Measurements from ENCODE around the gene SF3B6.
A peak's percentile ranks its signal among the peaks of the same experiment; 100 is the strongest.
"Not testable (repeated sequence)": the region's sequence is repeated elsewhere in the genome, so short reads cannot be mapped to it uniquely, and the experiment has no call there.

Gene SF3B6

GRCh38 chr2:24075915-24076848, at the start of gene SF3B6:
Gene SF3B6 (minus strand): TSS chr2:24076326. CDS start chr2:24076229, 97 bp downstream.
- peak; percentile 100 for DNase-seq

GRCh38 chr2:24123922-24124580, 47.9 kb upstream of the SF3B6 start:
- DNase-seq, result no peak

GRCh38 chr2:24123195-24123921, 47.2 kb upstream of the SF3B6 start, which contains the start of the genes FAM228B and PFN4:
Gene FAM228B (plus strand): TSS chr2:24123469. CDS start chr2:24124362, 893 bp downstream.
Gene PFN4 (minus strand): TSS chr2:24123334. CDS start chr2:24122535, 799 bp downstream.
- DNase-seq, result peak; percentile 84

- DNase-seq, result no peak
Observed at GRCh38 chr2:24122366-24123194, 46.5 kb upstream of the SF3B6 start.

GRCh38 chr2:24121469-24121868, 45.3 kb upstream of the SF3B6 start:
- no peak for DNase-seq

- no peak for DNase-seq
Observed at GRCh38 chr2:24121066-24121465, 44.9 kb upstream of the SF3B6 start.

- DNase-seq, result no peak
Observed at GRCh38 chr2:24117902-24118301, 41.8 kb upstream of the SF3B6 start.

GRCh38 chr2:24115057-24115456, 38.9 kb upstream of the SF3B6 start:
- no peak for DNase-seq

GRCh38 chr2:24111407-24111901, 35.3 kb upstream of the SF3B6 start:
- no peak for DNase-seq

- no peak for DNase-seq
Observed at GRCh38 chr2:24110660-24111303, 34.7 kb upstream of the SF3B6 start.

- not testable (repeated sequence) for DNase-seq
Observed at GRCh38 chr2:24109431-24109830, 33.3 kb upstream of the SF3B6 start.

GRCh38 chr2:24107336-24107735, 31.2 kb upstream of the SF3B6 start:
- DNase-seq, result no peak

GRCh38 chr2:24106786-24107185, 30.7 kb upstream of the SF3B6 start:
- no peak for DNase-seq

- no peak for DNase-seq
Observed at GRCh38 chr2:24105816-24106215, 29.7 kb upstream of the SF3B6 start.

GRCh38 chr2:24104906-24105305, 28.8 kb upstream of the SF3B6 start:
- no peak for DNase-seq

- no peak for DNase-seq
Observed at GRCh38 chr2:24104110-24104650, 28.1 kb upstream of the SF3B6 start.

GRCh38 chr2:24102677-24103076, 26.6 kb upstream of the SF3B6 start:
- DNase-seq, result no peak

GRCh38 chr2:24101992-24102391, 25.9 kb upstream of the SF3B6 start:
- DNase-seq, result no peak

- not testable (repeated sequence) for DNase-seq
Observed at GRCh38 chr2:24100732-24101131, 24.6 kb upstream of the SF3B6 start.

- DNase-seq, result not testable (repeated sequence)
Observed at GRCh38 chr2:24095171-24095677, 19.1 kb upstream of the SF3B6 start.

GRCh38 chr2:24093270-24093669, 17.1 kb upstream of the SF3B6 start:
- DNase-seq, result not testable (repeated sequence)
